Spleen (tissue), 7 donors: ENCODE data around the gene POLD2.
A peak's percentile ranks its signal among the peaks of the same experiment; 100 is the strongest.

Source experiments
- POLR2AphosphoS5 ChIP-seq, 3 donors: sonication (generic); formaldehyde crosslinking; IDR thresholded peaks; one replicate each; pipeline ENCODE4 v1.5.1; 2017; ENCODE audit warnings: antibody characterized with exemption in 3 of 3
- TF ChIP-seq, protein P1 (sequence below), 11 experiments: fragments of 200-600 bp in 7 of 11; fragments of 450-650 bp in 4 of 11; sonication (generic) in 4 of 11; IDR thresholded peaks in 8 of 11; conservative IDR thresholded peaks in 3 of 11; 1 replicate in 7 of 11; 2 replicates in 4 of 11; pipeline versions ENCODE4 v1.4.0 to v1.8.0; 2016 to 2021; ENCODE audit warnings: antibody characterized with exemption in 11 of 11, inconsistent platforms in 4 of 11, mild to moderate bottlenecking in 1 of 11
- donor health status: DM: no; HTN: no; CAD: no; lungs with moderate emphysema.
- donor health status: DM: no; HTN: no; CAD: no.
- donor health status: DM: no; HTN: no; CAD: no.

GRCh38 chr7:44116087-44116788 lies 7.1 kb downstream of the POLD2 start:
- TF ChIP-seq, protein P1, sequence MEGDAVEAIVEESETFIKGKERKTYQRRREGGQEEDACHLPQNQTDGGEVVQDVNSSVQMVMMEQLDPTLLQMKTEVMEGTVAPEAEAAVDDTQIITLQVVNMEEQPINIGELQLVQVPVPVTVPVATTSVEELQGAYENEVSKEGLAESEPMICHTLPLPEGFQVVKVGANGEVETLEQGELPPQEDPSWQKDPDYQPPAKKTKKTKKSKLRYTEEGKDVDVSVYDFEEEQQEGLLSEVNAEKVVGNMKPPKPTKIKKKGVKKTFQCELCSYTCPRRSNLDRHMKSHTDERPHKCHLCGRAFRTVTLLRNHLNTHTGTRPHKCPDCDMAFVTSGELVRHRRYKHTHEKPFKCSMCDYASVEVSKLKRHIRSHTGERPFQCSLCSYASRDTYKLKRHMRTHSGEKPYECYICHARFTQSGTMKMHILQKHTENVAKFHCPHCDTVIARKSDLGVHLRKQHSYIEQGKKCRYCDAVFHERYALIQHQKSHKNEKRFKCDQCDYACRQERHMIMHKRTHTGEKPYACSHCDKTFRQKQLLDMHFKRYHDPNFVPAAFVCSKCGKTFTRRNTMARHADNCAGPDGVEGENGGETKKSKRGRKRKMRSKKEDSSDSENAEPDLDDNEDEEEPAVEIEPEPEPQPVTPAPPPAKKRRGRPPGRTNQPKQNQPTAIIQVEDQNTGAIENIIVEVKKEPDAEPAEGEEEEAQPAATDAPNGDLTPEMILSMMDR (IDR thresholded peaks at IDR 0.05 in 8 of 11, conservative IDR thresholded peaks at IDR 0.05 in 3 of 11) = no peak
- peak in 1 of 3 donors; percentile 37 for TF ChIP-seq POLR2AphosphoS5 (IDR thresholded peaks at IDR 0.05)
